HUES64 (cell line): ENCODE results near the gene MPPED2.

Experiments used
- H3K27ac ChIP-seq: 2 replicates; pipeline ENCODE4 v1.7.0; 2013; ENCODE audit warnings: low read depth, low read length, inconsistent platforms
- H3K27me3 ChIP-seq: 2 replicates; pipeline ENCODE4 v1.6.1; 2013; ENCODE audit warnings: mild to moderate bottlenecking, low read length; ENCODE audit not compliant: insufficient read depth
- H3K36me3 ChIP-seq: 2 replicates; pipeline ENCODE4 v1.6.1; 2013; ENCODE audit warnings: mild to moderate bottlenecking, low read length; ENCODE audit not compliant: insufficient read depth
- H3K4me1 ChIP-seq: 2 replicates; pipeline ENCODE4 v1.6.1; 2013; ENCODE audit warnings: mild to moderate bottlenecking, low read length, moderate library complexity; ENCODE audit not compliant: insufficient read depth
- H3K4me3 ChIP-seq: 2 replicates; pipeline ENCODE4 v1.5.1; 2013; ENCODE audit warnings: mild to moderate bottlenecking, low read length, moderate library complexity
- H3K9ac ChIP-seq: 2 replicates; pipeline ENCODE4 v1.6.1; 2013; ENCODE audit warnings: mild to moderate bottlenecking, low read depth, low read length
- H3K9me3 ChIP-seq: 2 replicates; pipeline ENCODE4 v1.6.1; 2013; ENCODE audit warnings: low read depth, low read length; ENCODE audit not compliant: insufficient read depth
- WGBS: fragments of 150-250, 120-280 bp; methylation state at CpG from one replicate; pipeline ENCODE4 v1.1.7; 2013; ENCODE audit warnings: missing lambda C conversion rate; 5-methylcytosine and 5-hydroxymethylcytosine counted together

MPPED2 gene

DNA sequence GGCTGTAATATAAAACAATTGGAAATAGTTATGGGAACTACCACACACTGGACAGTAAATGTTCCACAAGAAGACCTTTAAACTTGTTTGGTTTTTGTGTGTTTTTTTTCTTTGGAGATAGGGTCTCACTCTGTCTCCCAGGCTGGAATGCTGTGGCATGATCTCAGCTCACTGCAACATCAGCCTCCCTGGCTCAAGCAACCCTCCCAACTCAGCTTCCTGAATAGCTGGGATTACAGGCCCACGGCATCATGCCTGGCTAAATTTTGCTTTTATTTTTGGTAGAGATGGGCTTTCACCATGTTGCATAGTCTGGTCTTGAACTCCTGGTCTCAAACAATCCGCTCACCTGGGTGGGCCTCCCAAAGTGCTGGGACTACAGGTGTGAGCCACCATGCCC, 121.0 kb downstream of the MPPED2 start:
- H3K27me3 ChIP-seq = no peaks in the 10 kb centered on the region
- no peaks in the 10 kb centered on the region for H3K36me3 ChIP-seq
- H3K4me1 ChIP-seq = peaks cover 27% of the 10 kb centered on the region
- WGBS = 95% methylated on average over 2 of the region's 2 CpGs
- H3K4me3 ChIP-seq = no peak overlapping the region
- no peak overlapping the region for H3K27ac ChIP-seq
- H3K9me3 ChIP-seq = no peaks in the 10 kb centered on the region
- H3K9ac ChIP-seq = no peak overlapping the region

DNA sequence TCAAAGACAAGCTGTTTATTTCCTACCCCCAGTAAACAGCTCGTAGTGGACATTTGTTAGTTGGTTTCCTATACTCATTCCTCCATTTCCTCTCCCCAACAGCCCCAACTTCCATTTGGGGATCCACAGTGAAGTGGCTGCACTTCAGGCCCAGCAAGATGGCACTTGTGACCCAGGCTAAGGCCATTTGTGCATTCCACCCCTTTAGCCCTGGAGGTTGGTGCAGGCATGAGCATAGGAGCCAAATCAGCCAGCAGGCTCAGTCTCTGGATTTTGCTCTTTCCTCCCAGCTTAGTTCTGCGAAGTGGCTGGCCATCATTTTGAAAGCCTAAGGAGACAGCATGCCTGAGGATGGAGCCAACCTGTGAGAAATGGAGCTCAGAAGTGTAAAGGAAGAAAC, 122.9 kb downstream of the MPPED2 start:
- H3K36me3 ChIP-seq = no peaks in the 10 kb centered on the region
- no peaks in the 10 kb centered on the region for H3K9me3 ChIP-seq
- WGBS = 92% methylated on average over 2 of the region's 2 CpGs
- H3K9ac ChIP-seq = no peak overlapping the region
- no peak overlapping the region for H3K4me3 ChIP-seq
- no peaks in the 10 kb centered on the region for H3K27me3 ChIP-seq
- H3K4me1 ChIP-seq = peaks cover 29% of the 10 kb centered on the region
- H3K27ac ChIP-seq = no peak overlapping the region

DNA sequence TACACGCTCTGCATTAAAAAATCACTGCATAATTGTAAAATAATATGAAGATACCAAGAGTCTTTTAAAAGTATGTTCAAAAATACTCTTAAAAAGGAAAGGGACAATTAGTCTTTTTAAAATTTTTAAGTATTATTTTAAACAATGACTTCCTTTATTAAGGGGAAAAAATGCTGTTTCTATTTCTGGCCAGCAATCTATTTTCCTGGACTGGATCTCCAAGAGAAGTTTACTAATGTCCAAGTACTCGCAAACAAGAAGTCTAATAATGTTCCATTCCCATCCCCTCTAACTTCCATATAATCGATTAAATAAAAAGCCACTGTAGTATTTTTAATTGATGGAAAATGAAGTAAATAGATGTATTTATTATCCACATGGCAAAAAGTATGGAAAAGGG, 123.7 kb downstream of the MPPED2 start:
- H3K9me3 ChIP-seq = no peaks in the 10 kb centered on the region
- 100% methylated on average over 1 of the region's 3 CpGs for WGBS
- no peaks in the 10 kb centered on the region for H3K27me3 ChIP-seq
- peaks cover 32% of the 10 kb centered on the region for H3K4me1 ChIP-seq
- H3K27ac ChIP-seq = no peak overlapping the region
- H3K4me3 ChIP-seq = no peak overlapping the region
- no peak overlapping the region for H3K9ac ChIP-seq
- no peaks in the 10 kb centered on the region for H3K36me3 ChIP-seq

DNA sequence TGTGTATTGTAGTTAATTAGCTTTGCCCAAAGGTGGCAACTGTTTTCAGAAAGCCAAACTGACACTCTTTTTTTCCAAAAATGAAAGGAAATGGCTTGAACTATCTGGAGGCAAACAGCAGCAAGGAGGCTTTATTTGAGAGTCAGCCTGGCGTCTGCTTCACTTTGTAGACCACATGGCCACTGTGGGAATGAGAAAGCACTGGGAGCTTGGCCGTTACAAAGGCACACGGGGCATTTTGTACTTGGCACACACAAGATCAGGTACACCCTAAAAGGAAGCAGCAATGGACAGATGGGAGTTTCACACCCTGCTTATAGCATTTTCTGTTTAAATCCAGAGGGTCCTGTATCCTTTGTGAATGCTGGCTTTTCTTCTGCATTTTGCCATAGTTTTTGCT, 126.3 kb downstream of the MPPED2 start:
- H3K9me3 ChIP-seq = no peaks in the 10 kb centered on the region
- no peak overlapping the region for H3K9ac ChIP-seq
- peaks cover 32% of the 10 kb centered on the region for H3K4me1 ChIP-seq
- H3K36me3 ChIP-seq = no peaks in the 10 kb centered on the region
- H3K27me3 ChIP-seq = no peaks in the 10 kb centered on the region
- H3K4me3 ChIP-seq = no peak overlapping the region
- no peak overlapping the region for H3K27ac ChIP-seq
- 92% methylated on average over 3 of the region's 3 CpGs for WGBS

DNA sequence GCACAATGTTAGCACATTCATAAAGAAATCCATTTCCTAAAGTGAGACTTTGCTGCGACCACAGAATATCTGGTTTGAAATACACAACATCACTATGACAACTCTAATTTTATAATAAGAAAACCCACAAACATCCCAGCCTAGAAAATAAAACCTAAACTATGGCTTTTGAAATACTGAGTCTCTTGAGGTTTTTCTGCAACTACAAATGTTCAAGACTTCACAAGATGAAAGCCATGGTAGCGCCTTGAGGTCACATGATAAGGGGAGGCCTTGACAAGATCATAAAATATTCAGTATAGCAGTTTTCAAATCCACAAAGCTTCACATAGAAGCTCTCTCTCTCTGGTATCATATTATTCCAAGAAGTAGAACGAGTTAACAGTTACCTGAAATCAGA, 126.8 kb downstream of the MPPED2 start:
- H3K4me3 ChIP-seq = no peak overlapping the region
- WGBS = 93% methylated on average over 3 of the region's 3 CpGs
- H3K9me3 ChIP-seq = no peaks in the 10 kb centered on the region
- no peak overlapping the region for H3K27ac ChIP-seq
- H3K4me1 ChIP-seq = peaks cover 37% of the 10 kb centered on the region
- no peaks in the 10 kb centered on the region for H3K27me3 ChIP-seq
- no peak overlapping the region for H3K9ac ChIP-seq
- no peaks in the 10 kb centered on the region for H3K36me3 ChIP-seq

DNA sequence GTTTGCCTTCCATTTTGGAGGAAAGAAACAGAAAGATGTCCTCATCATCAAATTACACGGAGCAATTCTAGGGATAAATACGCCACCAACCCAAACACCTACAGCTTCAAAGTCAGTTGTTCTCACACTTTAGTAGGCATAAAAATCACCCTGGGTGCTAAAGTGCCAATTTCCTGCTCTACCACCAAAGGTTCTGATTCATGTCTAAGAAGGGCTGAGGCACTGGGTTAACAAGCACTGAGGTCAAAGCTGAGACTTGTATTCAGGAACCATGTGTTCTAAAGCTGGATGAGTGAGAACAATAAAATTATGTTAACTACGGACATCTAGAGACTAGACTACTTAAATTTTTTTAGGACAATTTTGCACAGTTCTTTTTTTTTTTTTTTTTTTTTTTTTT, 127.6 kb downstream of the MPPED2 start:
- 80% methylated on average over 3 of the region's 3 CpGs for WGBS
- H3K9me3 ChIP-seq = no peaks in the 10 kb centered on the region
- H3K4me3 ChIP-seq = no peak overlapping the region
- no peaks in the 10 kb centered on the region for H3K27me3 ChIP-seq
- peaks cover 44% of the 10 kb centered on the region for H3K4me1 ChIP-seq
- no peak overlapping the region for H3K27ac ChIP-seq
- no peak overlapping the region for H3K9ac ChIP-seq
- H3K36me3 ChIP-seq = no peaks in the 10 kb centered on the region

DNA sequence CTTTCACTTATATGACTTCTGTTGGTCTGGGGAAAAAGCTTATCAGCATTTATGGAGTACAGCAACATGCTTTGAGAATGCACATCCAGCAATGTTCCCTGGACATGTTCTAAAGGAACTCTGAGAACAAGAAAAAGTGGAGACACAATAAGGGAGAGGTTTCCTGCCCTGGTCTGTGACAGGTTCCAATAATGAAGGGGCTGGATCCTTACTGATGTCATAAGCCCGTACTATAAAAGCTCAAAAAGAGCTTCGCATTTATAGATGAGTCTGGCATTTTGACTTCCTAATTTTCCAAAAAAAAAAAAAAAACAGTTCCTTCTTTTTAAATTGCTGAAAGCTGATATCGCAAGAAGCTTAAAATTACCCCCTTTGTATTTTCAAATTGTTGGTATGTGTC, 129.1 kb downstream of the MPPED2 start:
- H3K27me3 ChIP-seq = peaks cover 11% of the 10 kb centered on the region; the same call in 1 of the 2 replicates
- no peaks in the 10 kb centered on the region for H3K9me3 ChIP-seq
- H3K36me3 ChIP-seq = no peaks in the 10 kb centered on the region
- no peak overlapping the region for H3K9ac ChIP-seq
- H3K27ac ChIP-seq = no peak overlapping the region
- H3K4me3 ChIP-seq = no peak overlapping the region
- H3K4me1 ChIP-seq = peaks cover 46% of the 10 kb centered on the region
- 99% methylated on average over 3 of the region's 3 CpGs for WGBS

DNA sequence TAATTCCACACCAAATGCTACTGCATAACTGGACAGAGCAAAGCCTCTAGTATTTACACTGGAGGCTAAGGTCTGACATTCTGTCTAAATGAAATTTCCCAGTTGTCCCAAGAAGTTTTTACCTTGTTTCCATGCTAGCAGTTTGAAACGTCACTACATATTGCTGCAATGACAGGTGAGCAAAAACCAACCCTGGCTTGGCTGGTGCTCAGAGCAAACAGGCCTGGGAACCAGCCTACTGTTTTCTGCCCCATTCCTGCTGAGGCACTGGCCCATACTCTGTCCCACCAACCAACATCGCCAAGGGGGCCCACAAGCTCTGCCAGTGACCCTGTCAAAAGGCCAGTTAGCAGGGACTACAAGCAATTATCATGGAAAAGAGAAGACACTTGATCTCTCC, 131.1 kb downstream of the MPPED2 start:
- whole genome bisulfite sequencing = 85% methylated on average over 2 of the region's 2 CpGs

DNA sequence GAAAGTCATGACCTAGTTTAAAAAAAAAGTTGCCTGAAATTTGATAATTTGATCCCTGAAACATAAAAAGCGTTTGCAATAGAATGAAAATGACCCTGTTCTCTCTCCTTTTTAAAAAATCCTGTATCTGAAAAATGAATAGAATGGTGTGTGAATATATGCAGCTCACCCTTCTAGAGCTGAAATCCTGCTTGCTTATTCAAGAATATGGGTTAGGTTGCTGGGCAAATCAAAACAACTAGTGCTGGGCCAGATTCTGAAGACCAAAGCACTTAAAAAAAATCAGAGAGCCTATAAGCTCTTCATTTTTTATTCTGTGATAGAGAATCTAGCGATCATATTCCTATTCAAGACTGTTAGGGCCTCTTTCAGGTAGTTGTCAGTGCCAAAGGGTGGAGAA, 131.6 kb downstream of the MPPED2 start:
- no peak overlapping the region for H3K4me3 ChIP-seq
- H3K27ac ChIP-seq = peak overlapping the region; percentile 21; the same call in 1 of the 2 replicates
- peaks cover 24% of the 10 kb centered on the region; the same call in 1 of the 2 replicates for H3K27me3 ChIP-seq
- H3K9ac ChIP-seq = no peak overlapping the region
- H3K36me3 ChIP-seq = no peaks in the 10 kb centered on the region
- 92% methylated on average over 2 of the region's 2 CpGs for WGBS
- H3K4me1 ChIP-seq = peaks cover 57% of the 10 kb centered on the region
- H3K9me3 ChIP-seq = no peaks in the 10 kb centered on the region

More for the DNA sequence above, 131.1 kb downstream of the MPPED2 start:
- Histone ChIP-seq H3K27ac (peak overlapping the region; percentile 21; the same call in 1 of the 2 replicates), H3K4me3 (no peak overlapping the region), H3K27me3 (peaks cover 19% of the 10 kb centered on the region; the same call in 1 of the 2 replicates), H3K9me3 (no peaks in the 10 kb centered on the region), H3K9ac (no peak overlapping the region), H3K4me1 (peaks cover 57% of the 10 kb centered on the region), H3K36me3 (no peaks in the 10 kb centered on the region)

DNA sequence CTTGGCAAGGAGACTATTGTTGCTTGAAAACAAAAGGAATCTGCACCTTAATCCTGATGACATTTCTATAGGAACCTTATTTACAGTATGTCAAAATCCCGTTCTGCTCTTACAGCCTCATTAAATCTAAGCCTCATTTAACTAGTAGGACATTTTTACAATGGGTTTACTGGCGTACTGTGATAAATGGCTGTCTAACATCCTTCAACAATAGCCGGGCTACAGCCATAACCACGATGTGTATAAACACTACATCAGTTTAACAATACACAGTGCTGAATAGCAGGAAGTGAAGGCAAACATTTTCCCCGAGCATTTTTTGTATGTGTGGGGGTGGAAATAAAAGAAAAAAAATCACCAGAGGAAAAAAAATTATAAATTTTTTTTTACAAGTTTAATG, 132.0 kb downstream of the MPPED2 start:
- no peak overlapping the region for H3K9ac ChIP-seq
- H3K4me1 ChIP-seq = peaks cover 57% of the 10 kb centered on the region
- WGBS = 81% methylated on average over 3 of the region's 5 CpGs

DNA sequence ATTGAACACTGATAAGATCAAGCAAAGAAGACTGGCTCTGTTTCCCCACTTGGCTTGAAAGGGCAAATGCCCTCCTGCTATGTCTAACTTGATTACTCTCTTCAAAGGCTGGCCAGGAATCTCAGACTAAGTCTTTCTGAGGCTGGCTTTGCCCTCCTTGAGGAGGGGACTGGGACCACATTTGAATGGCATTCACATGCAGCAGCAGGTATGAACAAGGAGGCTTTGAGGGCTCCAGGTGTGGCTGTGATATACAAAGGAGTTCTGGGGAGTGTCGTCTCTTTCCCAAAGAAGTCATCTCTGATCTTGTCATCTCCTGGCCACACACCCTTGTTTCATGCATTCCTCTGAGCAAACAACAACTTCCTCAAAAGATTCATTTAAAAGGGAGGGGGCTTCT, 132.4 kb downstream of the MPPED2 start:
- Histone ChIP-seq H3K4me1 (peaks cover 57% of the 10 kb centered on the region), H3K9me3 (no peaks in the 10 kb centered on the region), H3K9ac (no peak overlapping the region), H3K27me3 (peaks cover 25% of the 10 kb centered on the region; the same call in 1 of the 2 replicates), H3K27ac (peak overlapping the region; percentile 0; the same call in 1 of the 2 replicates), H3K36me3 (no peaks in the 10 kb centered on the region), H3K4me3 (no peak overlapping the region)
- 50% methylated on average over 1 of the region's 1 CpG for WGBS

More for the DNA sequence above, 132.0 kb downstream of the MPPED2 start:
- peak overlapping the region; percentile 42; the same call in 1 of the 2 replicates for H3K27ac ChIP-seq
- H3K9me3 ChIP-seq = no peaks in the 10 kb centered on the region
- H3K4me3 ChIP-seq = no peak overlapping the region
- H3K36me3 ChIP-seq = no peaks in the 10 kb centered on the region
- H3K27me3 ChIP-seq = peaks cover 25% of the 10 kb centered on the region; the same call in 1 of the 2 replicates

DNA sequence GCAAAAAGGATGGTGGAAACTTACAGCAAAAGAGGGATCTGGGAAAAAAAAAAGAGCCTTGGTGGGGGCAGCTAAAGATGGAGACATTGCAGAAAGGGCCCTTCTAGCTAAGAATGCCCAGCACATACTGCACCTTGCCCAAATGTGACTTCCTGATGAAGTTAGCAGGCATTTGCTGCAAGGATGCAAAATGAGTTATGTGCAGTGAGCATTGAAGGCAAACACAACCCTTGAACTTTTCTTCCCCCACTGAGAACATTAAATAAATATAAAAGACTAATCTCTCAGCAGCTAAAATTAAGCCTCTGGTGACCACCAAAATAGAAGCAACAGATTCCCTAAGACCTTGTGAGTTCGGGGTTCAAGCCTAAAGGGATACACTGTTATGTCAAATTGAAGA, 133.3 kb downstream of the MPPED2 start:
- no peak overlapping the region for H3K4me3 ChIP-seq
- H3K9ac ChIP-seq = no peak overlapping the region
- H3K9me3 ChIP-seq = no peaks in the 10 kb centered on the region
- no peak overlapping the region for H3K27ac ChIP-seq
- H3K36me3 ChIP-seq = no peaks in the 10 kb centered on the region
- peaks cover 51% of the 10 kb centered on the region for H3K4me1 ChIP-seq
- peaks cover 25% of the 10 kb centered on the region; the same call in 1 of the 2 replicates for H3K27me3 ChIP-seq
- 100% methylated on average over 1 of the region's 1 CpG for WGBS
